HG03280 (cell line): ENCODE data around the gene ULK1.

Experiments
- ATAC-seq: cut with Tn5 transposase; IDR thresholded peaks from one replicate; pipeline ENCODE4 v1.9.1; 2021; ENCODE audit warnings: mild to moderate bottlenecking, moderate library complexity; ENCODE audit not compliant: unreplicated experiment

Gene ULK1

GRCh38 chr12:131962069-131962468 is 67.6 kb downstream of the ULK1 start:
- no peak for ATAC-seq

GRCh38 chr12:131963381-131963780 is 69.0 kb downstream of the ULK1 start:
- no peak for ATAC-seq

- ATAC-seq, result no peak
Measured at GRCh38 chr12:131965073-131965472, 70.7 kb downstream of the ULK1 start.

GRCh38 chr12:131971226-131971625 is 76.8 kb downstream of the ULK1 start:
- no peak for ATAC-seq
